NCI-H526 (cell line): ENCODE data around the gene MMP13.
"Not testable (repeated sequence)": the region's sequence is repeated elsewhere in the genome, so short reads cannot be mapped to it uniquely, and the experiment has no call there.

Source experiments
- DNase-seq, 2 experiments: peaks; one replicate each; lab custom pipeline; 2025; lab: John Stamatoyannopoulos, UW

MMP13 gene

DNA sequence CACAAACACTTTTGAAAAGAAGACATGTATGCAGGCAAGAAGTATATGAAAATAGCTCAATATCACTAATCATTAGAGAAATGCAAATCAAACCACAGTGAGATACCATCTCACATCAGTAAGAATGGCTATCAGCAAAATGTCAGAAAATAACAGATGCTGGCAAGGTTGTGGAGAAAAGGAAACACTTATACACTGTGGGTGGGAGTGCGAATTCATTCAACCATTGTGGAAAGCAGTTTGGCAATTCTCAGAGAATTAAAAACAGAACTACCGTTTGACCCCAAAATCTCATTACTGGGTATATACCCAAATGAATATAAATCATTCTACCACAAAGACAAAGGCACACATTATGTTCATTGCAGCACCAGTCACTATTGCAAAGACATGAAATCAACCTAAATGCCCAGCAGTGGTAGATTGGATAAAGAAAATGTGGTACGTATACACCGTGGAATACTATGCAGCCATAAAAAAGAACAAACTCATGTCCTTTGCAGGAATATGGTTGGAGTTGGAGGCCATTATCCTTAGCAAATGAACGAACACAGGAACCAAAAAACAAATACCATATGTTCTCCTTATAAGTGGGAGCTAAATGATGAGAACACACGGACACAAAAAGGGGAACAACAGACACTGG, 18.5 kb downstream of the MMP13 start:
- no peak for DNase-seq

DNA sequence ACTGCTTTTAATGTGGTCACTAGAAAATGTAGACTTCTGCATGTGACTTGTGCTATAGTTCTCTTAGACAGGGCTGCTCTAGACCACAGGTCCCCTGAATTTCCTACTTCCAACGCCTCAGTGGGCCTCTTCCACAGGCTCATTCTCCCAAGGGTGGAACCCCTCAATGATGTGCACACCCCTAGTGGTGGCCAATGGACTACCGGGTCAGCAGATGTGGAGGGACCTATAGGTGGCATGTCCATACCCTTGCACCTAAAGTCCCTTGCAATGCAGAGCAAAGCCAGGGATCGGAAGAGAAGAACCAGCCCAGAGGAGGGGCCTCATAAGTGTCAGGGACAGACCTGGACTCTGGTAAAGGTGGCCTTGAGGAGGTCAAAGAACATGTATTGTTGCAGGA, 20.0 kb downstream of the MMP13 start:
- no peak for DNase-seq

DNA sequence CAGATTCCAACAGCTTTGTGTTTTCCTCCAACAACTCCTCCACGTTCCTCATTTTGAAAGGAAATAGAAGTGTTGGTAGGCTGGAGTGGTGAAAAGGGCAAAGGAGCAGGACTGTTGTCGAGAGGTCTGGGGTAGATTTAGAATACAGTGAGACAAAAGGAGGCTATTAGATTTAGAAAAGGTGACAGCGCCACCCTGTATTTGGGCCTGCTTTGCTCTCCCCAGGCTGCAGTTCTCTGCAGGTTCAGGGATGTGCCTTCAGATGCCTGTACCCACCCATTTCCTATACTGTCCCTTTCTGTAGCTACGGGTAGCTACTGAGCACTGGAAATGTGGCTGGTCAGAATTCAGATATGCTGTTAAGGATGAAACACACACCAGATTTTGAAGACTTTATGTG, 20.8 kb downstream of the MMP13 start:
- DNase-seq = no peak

DNA sequence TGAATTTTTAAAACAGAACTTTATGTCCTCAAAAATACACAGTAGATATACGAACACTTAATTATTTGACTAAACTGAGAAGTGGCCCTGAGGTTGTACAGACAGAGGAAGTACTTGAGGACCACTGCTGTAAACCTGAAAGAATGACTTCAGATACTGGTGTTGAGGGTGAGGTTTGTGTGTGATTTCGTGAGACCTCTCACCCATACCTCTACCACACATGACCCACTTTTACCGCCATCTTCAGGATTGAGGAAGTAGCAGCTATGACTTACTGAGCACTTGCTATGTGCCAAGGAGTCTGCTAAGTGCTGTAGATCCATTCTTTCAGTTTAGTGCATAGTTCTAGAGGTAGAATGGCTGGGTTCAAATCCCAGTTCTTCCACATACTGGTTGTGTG, 21.9 kb downstream of the MMP13 start:
- no peak for DNase-seq

DNA sequence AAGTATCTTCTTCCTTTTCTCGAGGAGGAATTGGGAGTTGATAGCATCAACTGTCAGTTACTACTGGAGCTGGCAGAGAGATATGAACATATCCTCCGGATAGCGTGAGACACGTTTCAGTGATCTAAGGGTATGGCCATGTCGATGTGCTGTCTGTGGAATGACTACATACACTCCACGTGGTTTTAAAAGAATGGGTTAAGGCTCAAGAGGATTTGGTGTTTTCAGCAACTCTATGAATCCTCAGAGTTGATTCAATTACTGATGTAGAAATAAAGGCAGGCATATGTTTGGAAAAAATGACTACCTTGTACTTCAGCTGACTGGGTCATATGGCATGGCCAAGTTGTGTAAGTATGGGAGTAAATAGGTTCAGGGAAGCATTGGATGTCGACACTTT, 22.9 kb downstream of the MMP13 start:
- no peak for DNase-seq

DNA sequence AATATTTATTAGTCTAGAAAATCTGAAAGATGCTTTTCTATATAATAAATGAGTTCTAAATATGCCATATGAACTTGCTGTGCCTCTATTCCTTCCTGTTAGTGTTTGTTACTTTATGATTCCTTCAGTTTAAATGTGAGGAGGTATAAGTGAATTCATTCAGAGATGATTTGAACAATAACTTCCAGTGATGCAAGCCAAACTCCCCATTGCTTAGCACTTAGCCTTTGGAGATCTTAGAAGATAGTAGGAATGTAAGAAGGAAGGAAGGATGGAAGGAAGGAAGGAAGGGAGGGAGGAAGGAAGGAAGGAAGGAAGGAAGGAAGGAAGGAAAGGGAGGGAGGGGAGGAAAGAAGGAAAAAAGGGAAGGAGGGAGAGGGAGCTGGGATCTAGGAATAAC, 25.1 kb downstream of the MMP13 start:
- DNase-seq = no peak

DNA sequence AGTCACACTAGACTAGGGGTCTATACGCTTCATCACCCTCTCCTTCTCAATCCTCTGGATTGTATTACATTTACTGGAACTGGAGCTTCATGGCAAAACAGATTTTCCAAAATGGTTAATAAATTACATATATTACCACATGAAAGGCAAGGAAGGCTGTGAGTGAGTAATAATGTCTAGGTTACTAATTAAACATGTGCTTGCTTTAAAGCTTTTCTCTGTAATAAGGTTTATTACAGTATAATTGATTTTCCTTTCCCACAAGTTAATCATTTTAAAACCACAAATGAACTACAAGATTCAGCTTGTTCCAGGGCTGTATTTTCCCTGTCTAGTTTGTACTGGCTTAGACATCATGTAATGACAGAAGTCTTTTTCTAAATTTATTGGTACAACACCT, 25.6 kb downstream of the MMP13 start:
- no peak for DNase-seq

DNA sequence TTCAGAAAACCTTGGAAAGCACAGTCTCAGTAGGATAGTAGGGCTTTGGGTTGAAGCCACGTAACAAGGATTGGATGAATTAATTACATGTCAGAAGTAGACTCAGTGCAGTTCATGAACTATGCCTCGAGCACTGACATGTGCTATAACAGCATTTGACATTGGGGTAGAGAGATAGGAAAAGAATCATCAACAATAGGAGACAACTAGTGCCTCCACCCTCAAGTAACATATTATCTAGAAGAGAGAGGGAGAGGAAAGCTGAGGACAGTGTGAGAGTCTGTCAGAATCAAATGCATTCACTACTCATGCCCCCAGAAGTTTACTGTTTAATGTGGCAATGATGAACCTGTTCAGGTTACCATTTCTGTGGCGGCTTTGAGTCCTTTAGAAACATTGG, 26.4 kb downstream of the MMP13 start:
- no peak for DNase-seq

DNA sequence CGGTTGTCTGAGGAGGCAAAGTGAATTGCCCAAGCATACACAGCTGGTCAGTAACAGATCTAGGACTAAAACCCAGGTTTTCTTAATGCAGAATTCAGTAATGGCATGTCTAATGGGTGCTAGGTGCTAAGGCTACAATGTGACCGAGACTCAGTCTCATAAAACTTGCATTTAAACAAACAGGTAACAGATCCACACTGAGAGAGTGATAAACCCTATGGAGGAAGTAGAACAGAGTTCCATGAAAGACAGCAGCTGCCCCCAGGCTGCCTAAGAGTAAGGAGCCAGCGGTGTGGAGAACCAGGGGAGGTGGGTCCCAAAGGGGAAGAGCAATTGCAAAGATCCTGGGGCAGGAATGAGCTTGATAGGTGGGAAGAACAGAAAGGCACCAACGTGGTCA, 27.3 kb downstream of the MMP13 start:
- no peak for DNase-seq

DNA sequence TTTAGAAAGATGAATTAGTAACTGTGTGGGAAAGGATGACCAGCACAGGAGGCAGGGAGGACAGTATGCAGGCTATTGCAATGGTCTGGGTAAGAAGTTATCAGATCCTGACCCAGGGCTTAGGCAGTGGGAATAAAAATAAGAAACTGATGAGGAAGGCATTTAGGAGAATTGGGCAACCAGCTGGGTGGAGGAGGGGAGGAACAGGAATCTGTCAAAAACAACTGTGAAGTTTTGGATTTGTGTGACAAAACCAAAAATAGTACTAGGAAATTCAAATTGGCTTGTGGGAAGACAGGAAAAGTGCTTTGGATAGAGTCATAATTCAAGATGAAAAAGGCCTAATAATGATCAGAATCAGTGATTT, 27.9 kb downstream of the MMP13 start:
- DNase-seq = no peak

DNA sequence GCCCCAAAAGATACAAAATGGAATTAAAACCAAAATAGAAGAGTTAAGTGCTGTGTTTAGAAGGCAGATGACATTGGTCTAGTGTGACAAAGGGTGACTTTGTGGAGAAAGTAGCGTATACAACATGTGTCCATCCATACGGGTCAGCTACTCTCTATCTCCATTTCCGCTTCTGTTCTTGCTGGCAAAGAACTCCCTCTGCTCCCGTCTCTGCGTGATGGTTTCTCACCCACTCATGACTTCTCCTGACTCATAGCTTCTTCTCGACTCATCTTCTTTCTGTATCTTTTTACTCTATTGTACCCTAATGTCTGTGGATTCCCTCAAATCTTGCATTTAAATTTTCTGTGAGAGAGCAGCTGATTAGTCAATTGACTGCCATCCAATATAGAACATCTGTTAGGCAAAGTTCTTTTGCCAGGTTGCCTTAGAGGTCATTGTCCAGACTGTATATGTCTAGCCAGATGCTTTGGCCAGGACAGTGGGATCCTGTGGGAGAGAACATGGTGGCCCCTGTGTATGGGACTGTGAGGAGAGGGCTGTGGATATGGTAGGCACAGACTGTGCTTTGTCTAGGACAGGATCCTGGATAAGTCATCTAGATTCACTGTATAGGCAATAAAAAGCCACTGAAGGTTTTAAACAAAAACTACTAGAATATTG, 28.4 kb downstream of the MMP13 start:
- DNase-seq = no peak

DNA sequence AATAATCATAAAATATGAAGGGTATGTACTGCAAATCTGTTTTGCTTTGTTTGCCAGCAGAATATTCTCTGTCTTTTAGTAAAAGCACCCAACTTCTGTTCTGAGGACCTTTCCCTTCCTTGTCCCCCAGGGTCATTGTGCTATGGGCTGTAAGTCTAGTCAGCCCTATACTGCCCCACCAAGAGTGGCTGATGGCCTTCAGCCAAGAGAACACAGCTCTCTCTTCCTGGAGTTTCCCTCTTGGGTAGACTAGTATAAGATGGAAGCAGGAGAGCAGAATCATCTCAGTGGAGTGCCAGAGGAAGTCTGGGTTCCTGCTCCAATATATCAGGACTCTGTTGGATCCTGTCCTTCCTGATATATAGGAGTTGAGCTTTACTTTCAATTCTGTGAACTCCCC, 29.0 kb downstream of the MMP13 start:
- no peak for DNase-seq

DNA sequence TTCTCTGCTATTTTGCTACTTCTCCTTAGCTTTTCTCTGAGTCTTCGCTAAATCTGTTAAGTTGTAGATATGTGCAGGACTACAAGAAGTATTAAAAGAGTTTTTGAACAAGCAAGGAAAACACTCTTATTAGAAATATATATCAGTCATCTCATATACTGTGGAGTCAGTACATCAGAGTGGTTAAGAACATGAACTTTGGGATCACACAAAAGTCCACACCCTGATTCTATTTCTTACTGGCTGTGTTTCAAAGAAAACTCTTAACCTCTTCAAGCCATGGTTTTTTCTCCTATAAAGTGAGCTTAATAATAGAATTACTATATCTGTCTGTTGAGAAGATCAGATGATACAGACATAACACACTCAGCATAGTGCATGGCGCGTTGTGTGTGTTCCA, 29.5 kb downstream of the MMP13 start:
- no peak for DNase-seq

DNA sequence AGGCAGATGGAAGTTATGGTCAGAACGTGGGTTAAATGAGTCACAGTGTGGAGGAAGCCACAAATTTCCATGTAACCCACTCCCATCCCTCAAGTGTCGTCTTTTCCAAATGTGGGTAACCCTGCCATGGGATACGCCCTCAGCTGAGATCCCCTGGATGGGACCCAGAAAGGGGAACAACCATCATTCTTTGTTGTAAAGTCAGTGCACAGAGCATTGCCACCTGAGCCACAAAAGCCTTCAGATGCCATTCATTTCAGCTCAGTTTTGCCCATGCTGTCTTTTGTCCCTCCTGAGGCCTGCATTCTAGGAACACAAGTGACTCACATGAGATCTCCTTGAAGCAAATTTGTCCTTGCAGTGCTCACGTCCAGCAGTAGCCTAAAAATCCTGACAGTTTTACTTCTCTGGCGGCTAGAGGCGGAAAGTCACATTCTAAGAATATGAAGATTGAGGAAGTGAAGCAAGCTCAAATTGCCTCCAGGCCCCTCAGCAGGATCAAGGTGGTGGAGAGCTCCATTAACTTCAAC, 30.6 kb downstream of the MMP13 start:
- DNase-seq = no peak

DNA sequence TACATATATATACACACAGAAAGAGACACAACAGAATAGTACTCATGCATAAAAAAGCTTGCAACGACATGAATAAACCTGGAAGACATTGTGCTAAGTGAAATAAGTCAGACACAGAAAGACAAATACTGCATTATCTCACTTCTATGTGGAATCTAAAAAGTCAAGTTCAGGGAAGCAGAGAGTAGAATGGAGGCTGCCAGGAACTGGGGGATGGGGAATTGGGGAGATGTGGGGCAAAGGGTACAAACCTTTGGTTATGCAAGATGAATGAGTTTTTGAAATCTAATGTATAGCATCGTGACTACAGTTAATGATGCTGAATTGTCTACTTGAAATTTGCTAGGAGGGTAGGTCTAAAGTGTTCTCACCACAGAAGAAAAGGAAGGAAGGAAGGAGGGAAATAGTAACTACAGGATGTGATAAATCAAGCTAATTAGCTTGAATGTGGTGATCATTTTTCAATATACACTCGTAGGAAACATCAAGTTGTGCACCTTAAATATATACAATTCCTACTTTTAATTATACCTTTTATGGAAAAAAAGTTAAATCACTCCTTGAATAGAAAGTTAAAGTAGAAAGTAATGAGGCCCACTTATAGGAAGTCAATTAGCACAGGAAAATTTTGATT, 33.8 kb downstream of the MMP13 start:
- DNase-seq = no peak

DNA sequence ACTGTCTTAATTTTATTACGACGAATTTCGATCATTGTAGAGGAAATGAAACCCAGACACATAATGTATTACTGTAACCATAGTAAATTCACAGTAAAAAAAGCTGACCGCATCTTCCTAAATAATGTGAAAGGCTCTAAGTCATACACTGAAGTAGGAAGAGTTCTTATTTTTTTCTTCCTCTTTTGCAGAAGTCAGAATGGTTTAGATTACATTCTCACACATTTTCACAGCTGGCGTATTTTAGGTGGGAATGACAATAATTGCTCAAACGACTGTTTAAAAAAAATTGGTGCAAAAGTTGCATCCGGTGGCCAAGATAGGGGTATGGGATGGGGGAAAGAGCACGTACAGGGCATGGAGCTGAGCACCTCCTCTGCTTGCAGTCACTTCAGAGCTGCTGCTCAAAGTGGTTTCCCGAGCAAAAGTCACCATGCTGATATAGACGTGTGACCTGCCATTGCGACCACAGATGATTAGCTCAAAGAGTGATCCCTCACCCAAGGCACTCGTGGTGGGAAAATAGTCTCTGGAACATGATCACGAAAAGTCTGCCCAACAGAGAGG, 35.3 kb downstream of the MMP13 start:
- DNase-seq = no peak

DNA sequence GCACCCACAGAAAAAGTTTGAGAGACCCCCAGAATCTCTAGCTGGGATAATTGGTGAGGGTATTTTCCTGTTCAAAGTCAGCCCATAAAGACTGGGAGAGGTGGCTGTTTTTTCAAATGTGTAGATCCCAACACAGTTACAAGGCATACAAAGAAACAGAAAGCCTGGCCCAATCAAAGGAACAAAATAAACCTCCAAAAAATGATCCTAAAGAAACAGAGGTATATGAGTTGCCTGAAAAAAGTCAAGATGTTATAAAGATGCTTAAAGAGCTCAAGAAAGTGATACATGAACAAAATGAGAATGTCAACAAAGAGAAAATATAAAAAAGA, 40.5 kb downstream of the MMP13 start:
- DNase-seq = no peak

DNA sequence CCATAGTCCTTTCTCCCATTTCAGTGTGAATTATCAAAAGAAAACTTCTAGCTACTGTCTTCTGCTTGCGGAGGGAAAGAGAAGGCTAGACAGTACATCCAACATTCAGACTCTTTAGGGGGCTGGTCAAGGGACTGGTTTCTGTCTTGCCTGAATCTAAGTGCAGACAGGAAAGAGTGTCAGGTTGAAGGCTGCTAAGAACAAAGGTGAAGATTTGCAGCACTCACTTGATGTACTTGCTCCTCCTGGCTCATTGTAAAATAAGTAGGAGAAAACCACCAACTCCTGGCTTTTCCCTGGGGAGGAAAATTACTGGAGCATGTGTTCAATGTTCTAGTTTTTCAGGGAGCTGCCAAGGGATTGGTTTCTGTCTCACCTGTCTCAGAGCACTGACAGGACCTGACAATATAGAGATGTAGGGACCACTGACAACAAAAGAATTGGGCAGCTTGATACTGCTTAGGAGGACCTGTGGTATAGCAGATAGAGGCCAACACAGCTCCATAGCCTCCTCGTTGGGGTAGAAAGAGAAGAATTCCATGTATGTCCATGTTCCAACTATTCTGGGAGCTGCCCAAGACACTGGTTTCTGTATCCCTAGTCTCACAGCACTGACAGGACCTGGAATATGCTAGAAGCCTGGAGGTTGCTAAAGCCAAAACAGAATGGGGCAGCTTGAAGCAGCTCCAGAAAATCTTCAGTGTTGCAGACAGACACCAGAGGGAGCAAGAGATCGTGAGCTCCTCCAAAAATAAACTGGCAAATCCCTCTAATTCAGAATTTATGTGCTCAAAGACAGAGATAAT, 41.1 kb downstream of the MMP13 start:
- peak in 1 of 2 experiments; percentile 35 for DNase-seq

DNA sequence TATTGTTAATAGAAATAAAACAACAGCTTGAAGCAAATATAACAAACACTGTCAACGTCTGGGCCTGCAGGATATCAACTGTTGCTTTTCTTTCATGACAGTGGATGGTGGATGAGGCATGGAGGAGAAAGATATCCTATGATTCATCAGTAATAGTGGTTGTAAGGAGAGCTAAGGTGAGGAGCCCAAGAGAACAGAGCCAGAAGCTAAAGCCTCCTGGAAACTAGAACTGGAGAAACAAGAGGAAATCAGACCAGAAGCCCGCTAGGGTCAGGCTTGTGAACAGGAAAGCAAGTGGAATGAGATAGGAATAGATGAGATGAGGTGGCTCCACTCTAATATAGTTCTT, 43.1 kb downstream of the MMP13 start:
- DNase-seq = no peak

DNA sequence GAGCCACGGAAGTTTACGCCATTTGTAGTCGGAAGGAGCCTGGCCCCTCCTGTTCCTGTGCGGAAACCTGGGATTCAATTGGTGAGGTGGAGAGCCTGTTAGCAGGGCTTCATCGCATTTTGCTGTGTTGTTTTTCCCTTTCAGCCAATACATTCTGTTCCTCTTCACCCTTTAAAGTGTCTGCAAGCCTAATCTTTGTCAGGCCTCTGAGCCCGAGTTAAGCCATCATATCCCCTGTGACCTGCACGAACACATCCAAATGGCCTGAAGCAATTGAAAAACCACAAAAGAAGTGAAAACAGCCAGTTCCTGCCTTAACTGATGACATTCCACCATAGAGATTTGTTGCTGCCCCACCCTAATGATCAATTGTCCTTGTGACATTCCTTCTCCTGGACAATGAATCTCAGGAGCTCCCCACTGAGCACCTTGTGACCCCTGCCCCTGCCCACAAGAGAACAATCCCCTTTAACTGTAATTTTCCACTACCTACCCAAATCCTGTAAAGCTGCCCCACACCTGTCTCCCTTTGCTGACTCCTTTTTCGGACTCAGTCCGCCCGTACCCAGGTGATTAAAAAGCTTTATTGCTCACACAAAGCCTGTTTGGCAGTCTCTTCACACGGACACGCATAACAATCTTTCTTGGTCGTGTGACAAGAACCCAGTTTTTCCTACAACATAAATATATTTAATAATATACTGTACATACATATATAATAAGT, 43.6 kb downstream of the MMP13 start:
- DNase-seq = no peak

DNA sequence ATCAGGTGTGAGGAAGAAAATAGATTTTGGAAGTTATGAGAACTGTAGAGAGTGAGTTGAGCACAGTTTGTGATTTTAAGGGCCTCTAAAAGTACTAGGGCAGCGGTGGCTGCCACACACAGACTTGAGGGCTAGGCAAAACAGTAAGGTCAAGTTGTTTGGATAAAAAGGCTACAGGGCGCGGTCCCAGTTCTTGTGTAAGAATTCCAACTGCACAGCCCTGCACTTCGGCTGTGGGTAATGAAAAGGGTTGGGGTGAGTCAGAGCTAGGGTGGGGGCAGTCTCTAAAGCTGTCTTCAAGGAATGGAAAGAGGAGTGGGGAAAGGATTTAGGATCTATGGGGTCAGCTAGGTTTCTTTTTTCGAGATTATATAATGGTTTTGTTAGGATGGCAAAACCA, 49.7 kb downstream of the MMP13 start:
- not testable (repeated sequence) for DNase-seq

DNA sequence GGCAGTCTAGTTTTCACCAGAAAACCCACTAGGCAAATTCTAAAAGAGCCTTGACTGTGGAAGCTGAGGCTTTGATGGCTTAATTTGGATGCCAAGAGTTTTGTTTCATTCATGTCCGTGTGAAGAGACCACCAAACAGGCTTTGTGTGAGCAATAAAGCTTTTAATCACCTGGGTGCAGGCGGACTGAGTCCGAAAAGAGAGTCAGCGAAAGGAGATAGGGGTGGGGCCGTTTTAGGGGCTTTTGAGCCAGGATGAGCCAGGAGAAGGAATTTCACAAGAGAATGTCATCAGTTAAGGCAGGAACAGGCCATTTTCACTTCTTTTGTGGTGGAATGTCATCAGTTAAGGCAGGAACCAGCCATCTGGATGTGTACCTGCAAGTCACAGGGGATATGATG, 51.6 kb downstream of the MMP13 start:
- not testable (repeated sequence) for DNase-seq
